GM18873 (cell line): ENCODE results near the gene FUBP1.
"Not testable (repeated sequence)": the region's sequence is repeated elsewhere in the genome, so short reads cannot be mapped to it uniquely, and the experiment has no call there.

ENCODE experiments used
- ATAC-seq: cut with Tn5 transposase; IDR thresholded peaks from one replicate; pipeline ENCODE4 v1.9.1; 2021; ENCODE audit warnings: mild to moderate bottlenecking, moderate library complexity, moderate number of reproducible peaks; ENCODE audit not compliant: unreplicated experiment, low FRiP score

Gene FUBP1

GRCh38 chr1:77951328-77951727 is 27.5 kb downstream of the FUBP1 start:
- no peak for ATAC-seq

GRCh38 chr1:77950873-77951272 is 28.0 kb downstream of the FUBP1 start:
- peak; percentile 44 for ATAC-seq

- ATAC-seq, result no peak
These were observed 29.9 kb downstream of the FUBP1 start for GRCh38 chr1:77948841-77949424.

- ATAC-seq, result no peak
These were observed 33.5 kb downstream of the FUBP1 start for GRCh38 chr1:77945345-77945744.

- ATAC-seq, result no peak
These were observed 36.3 kb downstream of the FUBP1 start for GRCh38 chr1:77942400-77943140.

GRCh38 chr1:77940921-77941570 is 37.8 kb downstream of the FUBP1 start:
- ATAC-seq, result no peak

GRCh38 chr1:77938651-77939050 is 40.2 kb downstream of the FUBP1 start:
- ATAC-seq, result no peak

GRCh38 chr1:77929806-77930205 is 49.1 kb downstream of the FUBP1 start:
- no peak for ATAC-seq

GRCh38 chr1:77927414-77927813 is 51.5 kb downstream of the FUBP1 start:
- ATAC-seq, result no peak

- ATAC-seq, result no peak
These were observed 52.1 kb downstream of the FUBP1 start for GRCh38 chr1:77926561-77927357.

- no peak for ATAC-seq
These were observed 52.9 kb downstream of the FUBP1 start for GRCh38 chr1:77925956-77926355.

GRCh38 chr1:77925518-77925917 is 53.4 kb downstream of the FUBP1 start:
- no peak for ATAC-seq

GRCh38 chr1:77918918-77919317 is 60.0 kb downstream of the FUBP1 start:
- ATAC-seq, result not testable (repeated sequence)

GRCh38 chr1:77910116-77910515 is 68.8 kb downstream of the FUBP1 start:
- ATAC-seq, result no peak

- ATAC-seq, result no peak
These were observed 72.2 kb downstream of the FUBP1 start for GRCh38 chr1:77906624-77907023.

GRCh38 chr1:77906019-77906545 is 72.8 kb downstream of the FUBP1 start:
- ATAC-seq, result no peak

- no peak for ATAC-seq
These were observed 73.3 kb downstream of the FUBP1 start for GRCh38 chr1:77905603-77906002.

GRCh38 chr1:77900687-77901293 is 78.1 kb downstream of the FUBP1 start:
- no peak for ATAC-seq

- ATAC-seq, result no peak
These were observed 79.1 kb downstream of the FUBP1 start for GRCh38 chr1:77899647-77900320.
